OCI-LY7 (cell line): ENCODE results near the gene FBXO47. TPM values are rescaled to one million over a fixed set of nuclear protein-coding genes. Genes with fewer than 3 reads are reported as not detected.

Source experiments
- Bru-seq: library from RNA; stranded (reverse); fragments of 400-500 nt; gene quantifications from one replicate; lab custom pipeline; 2021; lab: Mats Ljungman, UMichigan
- BruChase-seq, 2 experiments: library from RNA; stranded (reverse); fragments of 400-500 nt; gene quantifications; one replicate each; lab custom pipeline; 2021; lab: Mats Ljungman, UMichigan
- BruUV-seq: library from RNA; stranded (reverse); fragments of 400-500 nt; replicated peaks from 2 replicates; lab custom pipeline; 2021; lab: Mats Ljungman, UMichigan
- CTCF ChIA-PET: fragments of 300-600 bp; sonication (Branson Sonifier 250); formaldehyde crosslinking; loops from one replicate; lab custom pipeline; 2022; ENCODE audit warnings: antibody characterized with exemption; ENCODE audit not compliant: unreplicated experiment; lab: Charles Lee
- POLR2A ChIA-PET: fragments of 300-600 bp; sonication (Branson Sonifier 250); formaldehyde crosslinking; loops from one replicate; lab custom pipeline; 2022; ENCODE audit warnings: antibody characterized with exemption; lab: Charles Lee
- DNase-seq: peaks from one replicate; pipeline ENCODE4 v3.0.0-alpha.2; 2015; ENCODE audit warnings: low spot score
- H2AFZ ChIP-seq: fragments of 200-600 bp; sonication (generic), shearing (Covaris generic); 2 replicates; pipeline ENCODE4 v1.6.1; 2014; ENCODE audit warnings: mild to moderate bottlenecking, antibody characterized with exemption, low read length, moderate library complexity
- H3K27ac ChIP-seq: fragments of 200-600 bp; sonication (generic); 2 replicates; pipeline ENCODE4 v1.5.1; 2014; ENCODE audit warnings: mixed run types, low read depth, mild to moderate bottlenecking, moderate library complexity, low read length, inconsistent platforms; ENCODE audit not compliant: poor library complexity, severe bottlenecking
- H3K36me3 ChIP-seq: fragments of 200-600 bp; sonication (generic); 2 replicates; pipeline ENCODE4 v1.6.1; 2014; ENCODE audit warnings: mild to moderate bottlenecking, antibody characterized with exemption, low read length, moderate library complexity, mixed read lengths; ENCODE audit not compliant: insufficient read depth
- H3K4me1 ChIP-seq: fragments of 200-600 bp; sonication (generic); 2 replicates; pipeline ENCODE4 v1.5.1; 2014; ENCODE audit warnings: mild to moderate bottlenecking, low read length; ENCODE audit not compliant: insufficient read depth, poor library complexity, severe bottlenecking
- H3K4me2 ChIP-seq: fragments of 200-600 bp; sonication (generic); 2 replicates; pipeline ENCODE4 v1.6.1; 2014; ENCODE audit warnings: mild to moderate bottlenecking, low read length
- H3K4me3 ChIP-seq: fragments of 200-600 bp; sonication (generic); 2 replicates; pipeline ENCODE4 v1.5.1; 2014; ENCODE audit warnings: mild to moderate bottlenecking, low read depth, low read length; ENCODE audit not compliant: poor library complexity, severe bottlenecking
- H3K79me2 ChIP-seq: fragments of 200-600 bp; sonication (generic); 2 replicates; pipeline ENCODE4 v1.6.1; 2016; ENCODE audit warnings: low read depth, mild to moderate bottlenecking, low read length, moderate library complexity, mixed read lengths; ENCODE audit not compliant: insufficient read depth
- H3K9me2 ChIP-seq: fragments of 200-600 bp; sonication (generic); 2 replicates; pipeline ENCODE4 v1.6.1; 2016; ENCODE audit warnings: mild to moderate bottlenecking, low read length, mixed read lengths; ENCODE audit not compliant: insufficient read depth
- H3K9me3 ChIP-seq: fragments of 200-600 bp; sonication (generic); 2 replicates; pipeline ENCODE4 v1.6.1; 2014; ENCODE audit warnings: mild to moderate bottlenecking, mixed run types, low read length, mixed read lengths
- H4K20me1 ChIP-seq: fragments of 200-600 bp; sonication (generic); 2 replicates; pipeline ENCODE4 v1.6.1; 2014; ENCODE audit warnings: mild to moderate bottlenecking, antibody characterized with exemption, low read length, moderate library complexity, mixed read lengths; ENCODE audit not compliant: insufficient read depth
- CTCF ChIP-seq: fragments of 200-600 bp; sonication (generic); conservative IDR thresholded peaks from 2 replicates; pipeline ENCODE4 v1.5.1; 2014; ENCODE audit warnings: mild to moderate bottlenecking, antibody characterized with exemption, low read length, moderate library complexity, mixed read lengths
- EZH2phosphoT487 ChIP-seq: fragments of 200-600 bp; sonication (generic); IDR thresholded peaks from 2 replicates; pipeline ENCODE4 v1.6.1; 2018; ENCODE audit warnings: low read depth, borderline replicate concordance, mild to moderate bottlenecking, mixed run types, antibody characterized with exemption, low read length, moderate library complexity, mixed read lengths
- intact Hi-C: fragments of 100-400 bp; cut with micrococcal nuclease; formaldehyde crosslinking; loops from one replicate; pipeline ENCODE4 v1.10.0; 2022; ENCODE audit not compliant: unreplicated experiment
- long read RNA-seq: library from polyadenylated mRNA; stranded (forward); transcript quantifications from one replicate; pipeline ENCODE4 v2.0.0, GENCODE V29; 2022
- total RNA-seq, 2 experiments: library from RNA; depleted of rRNA in 1 of 2; stranded (reverse); fragments of >200 nt in 1 of 2; shearing (Covaris generic) in 1 of 2; gene quantifications; 2 replicates each; pipeline ENCODE4 v1.2.3, GENCODE V29; 2014 to 2022

The FBXO47 gene, protein sequence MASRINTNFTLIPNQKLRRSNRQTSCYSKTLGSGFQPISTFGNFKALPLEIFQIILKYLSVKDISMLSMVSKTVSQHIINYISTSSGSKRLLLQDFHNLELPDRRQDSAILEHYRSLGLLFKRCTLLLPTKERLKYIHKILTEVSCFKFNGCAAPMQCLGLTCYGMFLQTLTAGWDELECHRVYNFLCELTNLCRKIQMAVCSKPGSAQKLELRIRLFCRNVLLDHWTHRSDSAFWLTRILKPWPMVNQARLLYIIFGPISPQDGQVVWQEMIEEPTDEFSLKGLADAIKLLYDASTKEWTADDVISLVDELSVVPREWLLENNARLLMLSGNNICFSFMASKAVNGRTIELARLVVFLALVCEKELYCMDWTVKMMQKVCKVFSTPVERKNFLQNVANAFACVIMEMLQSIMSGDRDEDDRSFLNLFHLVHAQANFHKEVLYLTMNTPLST
- not detected in 2 replicates for total RNA-seq (2014; rRNA removed; shearing (Covaris generic))
- 0.13 and 0.15 TPM in 2 replicates for total RNA-seq (2022)
- percentile 25 among the genes with signal in this experiment for Bru-seq, nascent RNA
- BruChase-seq, experiment 1, labeled RNA remaining after a 6-hour chase, result percentile 17 among the genes with signal in this experiment
- BruChase-seq, experiment 2, labeled RNA remaining after a 2-hour chase, result percentile 14 among the genes with signal in this experiment
- long read RNA-seq, result 0 reads

DNA sequence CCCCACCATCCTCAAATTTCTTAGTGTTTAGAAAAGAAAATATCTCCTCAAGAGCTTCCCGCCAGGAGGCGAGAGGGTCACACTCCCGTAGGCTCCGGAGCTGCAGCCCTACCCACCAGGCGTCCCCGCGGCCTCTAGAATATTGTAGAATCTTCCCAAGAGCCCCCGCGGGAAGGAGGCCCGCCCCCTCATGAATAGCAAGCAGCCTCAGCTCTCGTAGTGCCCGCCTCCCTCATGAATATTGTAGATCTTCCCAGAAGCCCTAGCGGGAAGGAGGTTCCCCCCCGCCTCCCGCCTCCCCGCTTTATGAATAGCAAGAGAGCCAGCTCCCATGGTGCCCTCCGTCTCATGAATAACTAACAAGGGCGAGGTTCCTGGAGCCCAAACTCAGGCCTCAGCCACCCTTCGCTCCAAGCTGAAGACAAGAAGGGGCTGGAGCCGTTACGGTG is at the start of gene FBXO47:
TSS of gene FBXO47 (minus strand) at position 114 of the 449 bp plus-strand sequence. CDS start 4,378 bp downstream, outside the sequence.
- Histone ChIP-seq H3K4me3 (peak within 1 kb of the TSS; percentile 57), H3K9me3 (no peaks in the 10 kb centered on the region), H2AFZ (peak within 1 kb of the TSS; percentile 79; the same call in 1 of the 2 replicates), H3K36me3 (no peaks in the 10 kb centered on the region), H3K4me2 (peak within 1 kb of the TSS; percentile 67), H3K27ac (peak within 1 kb of the TSS; percentile 33), H3K9me2 (no peaks in the 10 kb centered on the region), H4K20me1 (no peaks in the 10 kb centered on the region), H3K79me2 (no peaks in the 10 kb centered on the region), H3K4me1 (peaks cover 13% of the 10 kb centered on the region)
- CTCF ChIA-PET, result interaction anchor here (0.6 kb wide), 1 partner anchor 607 kb away, joined by 5 read pairs; no protein-coding TSS in a partner anchor
- DNase-seq, result peak; percentile 93
- POLR2A ChIA-PET, result interaction anchor here (0.6 to 1.0 kb wide), 3 partner anchors 13 to 148 kb away, joined by 3 to 4 read pairs (median 3); partner anchors contain the start of gene RPL23
- no TSS peak for BruUV-seq
- intact Hi-C loops, result loop anchor here (5.0 kb wide), 1 partner anchor 100 kb away; no protein-coding TSS in a partner anchor
- no peak for TF ChIP-seq EZH2phosphoT487
- TF ChIP-seq CTCF, result 0 out of 2 replicates have a peak, but pooled peaks have one; percentile 4

DNA sequence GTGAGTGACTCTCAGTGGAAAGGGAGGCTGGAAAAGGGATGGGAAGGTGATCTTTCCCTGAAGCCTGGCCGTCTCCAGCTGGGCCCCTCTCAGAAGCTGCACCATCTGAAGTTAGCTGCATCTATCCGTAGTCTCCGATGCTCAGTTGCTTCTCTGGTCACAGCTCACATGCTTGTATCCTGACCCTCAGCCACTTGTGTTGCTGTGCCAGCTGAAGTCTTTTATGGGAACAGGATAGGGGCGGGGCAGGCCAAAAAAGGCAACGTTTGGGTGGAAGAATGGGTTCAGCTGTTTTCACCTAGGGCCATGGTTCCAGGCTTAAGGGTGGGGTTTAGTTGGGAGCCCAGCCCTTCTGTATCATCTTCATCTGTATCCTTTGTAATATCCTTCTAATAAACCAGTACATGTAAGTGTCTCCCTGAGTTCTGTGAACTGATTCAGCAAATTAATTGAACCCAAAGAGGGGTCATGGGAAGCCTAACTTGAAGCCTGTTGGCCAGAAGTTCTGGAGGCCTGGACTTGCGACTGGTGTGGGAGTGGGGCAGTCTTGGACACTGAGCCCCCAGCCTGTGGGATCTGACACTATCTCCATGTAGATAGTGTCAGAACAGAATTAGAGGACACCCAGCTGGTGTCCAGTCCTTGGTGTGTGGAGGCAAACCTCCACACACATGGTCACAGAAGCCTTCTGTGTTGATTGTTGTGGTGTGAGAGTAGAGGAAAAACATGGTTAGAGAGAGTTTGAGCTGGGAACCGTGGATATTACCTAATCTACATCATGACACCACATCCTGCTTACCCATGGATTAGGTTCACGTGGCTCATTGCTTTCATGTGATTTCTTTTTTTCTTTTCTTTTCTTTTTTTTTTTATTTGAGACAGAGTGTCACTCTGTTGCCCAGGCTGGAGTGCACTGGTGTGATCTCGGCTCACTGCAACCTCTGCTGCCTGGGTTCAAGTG is 49.3 kb upstream of the FBXO47 start:
- no peaks in the 10 kb centered on the region for H3K9me3 ChIP-seq
- H3K79me2 ChIP-seq, result no peaks in the 10 kb centered on the region
- H4K20me1 ChIP-seq, result no peaks in the 10 kb centered on the region
- no TSS peak for BruUV-seq
- no peak for TF ChIP-seq CTCF
- TF ChIP-seq EZH2phosphoT487, result no peak
- no peak for DNase-seq
- intact Hi-C loops, result no loop called here
- no peaks in the 10 kb centered on the region for H3K36me3 ChIP-seq
- peaks cover 9% of the 10 kb centered on the region for H3K4me1 ChIP-seq
- H3K4me3 ChIP-seq, result no peak overlapping the region
- POLR2A ChIA-PET, result no interaction called here
- no peaks in the 10 kb centered on the region for H3K9me2 ChIP-seq
- H3K4me2 ChIP-seq, result no peak overlapping the region
- CTCF ChIA-PET, result interaction anchor here (0.6 kb wide), 1 partner anchor 1599 kb away, joined by 3 read pairs; no protein-coding TSS in a partner anchor
- H2AFZ ChIP-seq, result no peak overlapping the region
- no peak overlapping the region for H3K27ac ChIP-seq
